ENCODE measurements around the gene PYGM. TPM values are rescaled to one million over a fixed set of nuclear protein-coding genes. Genes with fewer than 3 reads are reported as not detected.

The PYGM gene
- total and polyA plus RNA-seq, 2 of the 13 experiments (the other 11 are each of a cell fraction or from before 2014, with no cell fraction given): 0.11 to 0.12 TPM

GRCh38 chr11:64754919-64755662, 4.7 kb downstream of the PYGM start:
- Histone ChIP-seq H3K27ac (ENCODE audit: extremely low read length, insufficient read depth, low read length) (no peak overlapping the region), H3K4me3 (replicated peaks in 1 of 3; ENCODE audit: insufficient read depth in 1 of 3, low read depth in 2 of 3, low read length in 3 of 3) (no peak overlapping the region), H3K27me3 (ENCODE audit: control insufficient read depth in 1 of 2, insufficient read depth in 2 of 2, low read length in 2 of 2) (peaks cover 3 to 15% of the 10 kb centered on the region in 2 experiments; a peak in 3 of 5 replicates), H3K79me2 (ENCODE audit: insufficient read depth, low read length) (no peaks in the 10 kb centered on the region), H3K9ac (ENCODE audit: insufficient read depth, low read depth, low read length) (no peak overlapping the region), H4K20me1 (ENCODE audit: insufficient read depth, low read length) (no peaks in the 10 kb centered on the region), H3K36me3 (replicated peaks in 1 of 2; ENCODE audit: control insufficient read depth in 1 of 2, insufficient read depth in 2 of 2, low read length in 2 of 2) (no peaks in the 10 kb centered on the region), H2AFZ (ENCODE audit: low read length) (no peak overlapping the region), H3K4me1 (ENCODE audit: insufficient read depth, low read length) (peaks cover 43% of the 10 kb centered on the region), H3K4me2 (ENCODE audit: low read depth, low read length) (no peak overlapping the region), H3K9me3 (ENCODE audit: low read length) (no peaks in the 10 kb centered on the region)
- ChIA-PET CTCF (ENCODE audit: low intra/inter-chr PET ratio, low total read pairs) (no interaction called here), POLR2A (no interaction called here)
- TF ChIP-seq TGIF2 (CRISPR knock-in tag; IDR thresholded peaks at IDR 0.05) (no peak), CBFB (CRISPR knock-in tag; IDR thresholded peaks at IDR 0.05) (no peak), NR2F6 (IDR thresholded peaks at IDR 0.05) (no peak), NR2F6 (CRISPR knock-in tag; IDR thresholded peaks at IDR 0.05) (no peak), SP2 (CRISPR knock-in tag; IDR thresholded peaks at IDR 0.05) (no peak)
- TF ChIP-seq, protein P1, sequence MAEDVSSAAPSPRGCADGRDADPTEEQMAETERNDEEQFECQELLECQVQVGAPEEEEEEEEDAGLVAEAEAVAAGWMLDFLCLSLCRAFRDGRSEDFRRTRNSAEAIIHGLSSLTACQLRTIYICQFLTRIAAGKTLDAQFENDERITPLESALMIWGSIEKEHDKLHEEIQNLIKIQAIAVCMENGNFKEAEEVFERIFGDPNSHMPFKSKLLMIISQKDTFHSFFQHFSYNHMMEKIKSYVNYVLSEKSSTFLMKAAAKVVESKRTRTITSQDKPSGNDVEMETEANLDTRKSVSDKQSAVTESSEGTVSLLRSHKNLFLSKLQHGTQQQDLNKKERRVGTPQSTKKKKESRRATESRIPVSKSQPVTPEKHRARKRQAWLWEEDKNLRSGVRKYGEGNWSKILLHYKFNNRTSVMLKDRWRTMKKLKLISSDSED (CRISPR knock-in tag; IDR thresholded peaks at IDR 0.05): no peak
- in situ Hi-C loops (cut with HindIII; ENCODE audit: extremely low pct_ligation_motif_present, low pct_unique_long_range_greater_than_20kb) (no loop called here), intact Hi-C loops (cut with micrococcal nuclease; ENCODE audit: unreplicated experiment) (no loop called here)
- FAIRE-seq (no peak), DNase-seq (ENCODE audit: low spot score) (no peak), ATAC-seq (no peak)
- WGBS (ENCODE audit: low lambda C conversion rate): 77% methylated on average over 12 of the region's 21 CpGs
- BruUV-seq (replicated peaks): no TSS peak

- H3K79me2 ChIP-seq (ENCODE audit: insufficient read depth, low read length): no peaks in the 10 kb centered on the region
- CTCF ChIA-PET (ENCODE audit: low intra/inter-chr PET ratio, low total read pairs): no interaction called here
- DNase-seq (ENCODE audit: low spot score) (no peak), FAIRE-seq (no peak), ATAC-seq (no peak)
- no peak overlapping the region for H3K27ac ChIP-seq (ENCODE audit: extremely low read length, insufficient read depth, low read length)
- peaks cover 3 to 15% of the 10 kb centered on the region in 2 experiments; a peak in 3 of 5 replicates for H3K27me3 ChIP-seq (ENCODE audit: control insufficient read depth in 1 of 2, insufficient read depth in 2 of 2, low read length in 2 of 2)
- no peak overlapping the region for H3K9ac ChIP-seq (ENCODE audit: insufficient read depth, low read depth, low read length)
- in situ Hi-C loops (cut with HindIII; ENCODE audit: extremely low pct_ligation_motif_present, low pct_unique_long_range_greater_than_20kb): no loop called here
- 37% methylated on average over 22 of the region's 26 CpGs for WGBS (ENCODE audit: low lambda C conversion rate)
- intact Hi-C loops (cut with micrococcal nuclease; ENCODE audit: unreplicated experiment): no loop called here
- H3K4me1 ChIP-seq (ENCODE audit: insufficient read depth, low read length): peaks cover 35% of the 10 kb centered on the region
- H2AFZ ChIP-seq (ENCODE audit: low read length): no peak overlapping the region
- H3K36me3 ChIP-seq (replicated peaks in 1 of 2; ENCODE audit: control insufficient read depth in 1 of 2, insufficient read depth in 2 of 2, low read length in 2 of 2): no peaks in the 10 kb centered on the region
- H3K9me3 ChIP-seq (ENCODE audit: low read length): no peaks in the 10 kb centered on the region
- no peak overlapping the region for H3K4me2 ChIP-seq (ENCODE audit: low read depth, low read length)
- no peak overlapping the region for H3K4me3 ChIP-seq (replicated peaks in 1 of 3; ENCODE audit: insufficient read depth in 1 of 3, low read depth in 2 of 3, low read length in 3 of 3)
- POLR2A ChIA-PET: no interaction called here
- no TSS peak for BruUV-seq (replicated peaks)
- no peaks in the 10 kb centered on the region for H4K20me1 ChIP-seq (ENCODE audit: insufficient read depth, low read length)
- no peak for TF ChIP-seq CCAR2 (optimal IDR thresholded peaks at IDR 0.05; ENCODE audit: low read depth, low read length)
- TF ChIP-seq, protein P2, sequence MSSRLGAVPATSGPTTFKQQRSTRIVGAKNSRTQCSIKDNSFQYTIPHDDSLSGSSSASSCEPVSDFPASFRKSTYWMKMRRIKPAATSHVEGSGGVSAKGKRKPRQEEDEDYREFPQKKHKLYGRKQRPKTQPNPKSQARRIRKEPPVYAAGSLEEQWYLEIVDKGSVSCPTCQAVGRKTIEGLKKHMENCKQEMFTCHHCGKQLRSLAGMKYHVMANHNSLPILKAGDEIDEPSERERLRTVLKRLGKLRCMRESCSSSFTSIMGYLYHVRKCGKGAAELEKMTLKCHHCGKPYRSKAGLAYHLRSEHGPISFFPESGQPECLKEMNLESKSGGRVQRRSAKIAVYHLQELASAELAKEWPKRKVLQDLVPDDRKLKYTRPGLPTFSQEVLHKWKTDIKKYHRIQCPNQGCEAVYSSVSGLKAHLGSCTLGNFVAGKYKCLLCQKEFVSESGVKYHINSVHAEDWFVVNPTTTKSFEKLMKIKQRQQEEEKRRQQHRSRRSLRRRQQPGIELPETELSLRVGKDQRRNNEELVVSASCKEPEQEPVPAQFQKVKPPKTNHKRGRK (CRISPR knock-in tag; IDR thresholded peaks at IDR 0.05): no peak
- TF ChIP-seq MIER3 (CRISPR knock-in tag; IDR thresholded peaks at IDR 0.05; ENCODE audit: borderline replicate concordance): no peak
- TF ChIP-seq, protein P1 (CRISPR knock-in tag; IDR thresholded peaks at IDR 0.05): no peak
Observed at GRCh38 chr11:64754124-64754918, 5.5 kb downstream of the PYGM start.

Data from HepG2 (cell line).